ENCODE results near the gene ARHGAP24.

GRCh38 chr4:85431881-85432485, 43.0 kb upstream of the ARHGAP24 start:
- TF ChIP-seq CTCF (IDR thresholded peaks at IDR 0.05) (no peak), POLR2A (IDR thresholded peaks at IDR 0.05) (no peak)
